Measurements from ENCODE around the gene KIF5A.
"Not testable (repeated sequence)": the region's sequence is repeated elsewhere in the genome, so short reads cannot be mapped to it uniquely, and the experiment has no call there.

KIF5A gene

DNA sequence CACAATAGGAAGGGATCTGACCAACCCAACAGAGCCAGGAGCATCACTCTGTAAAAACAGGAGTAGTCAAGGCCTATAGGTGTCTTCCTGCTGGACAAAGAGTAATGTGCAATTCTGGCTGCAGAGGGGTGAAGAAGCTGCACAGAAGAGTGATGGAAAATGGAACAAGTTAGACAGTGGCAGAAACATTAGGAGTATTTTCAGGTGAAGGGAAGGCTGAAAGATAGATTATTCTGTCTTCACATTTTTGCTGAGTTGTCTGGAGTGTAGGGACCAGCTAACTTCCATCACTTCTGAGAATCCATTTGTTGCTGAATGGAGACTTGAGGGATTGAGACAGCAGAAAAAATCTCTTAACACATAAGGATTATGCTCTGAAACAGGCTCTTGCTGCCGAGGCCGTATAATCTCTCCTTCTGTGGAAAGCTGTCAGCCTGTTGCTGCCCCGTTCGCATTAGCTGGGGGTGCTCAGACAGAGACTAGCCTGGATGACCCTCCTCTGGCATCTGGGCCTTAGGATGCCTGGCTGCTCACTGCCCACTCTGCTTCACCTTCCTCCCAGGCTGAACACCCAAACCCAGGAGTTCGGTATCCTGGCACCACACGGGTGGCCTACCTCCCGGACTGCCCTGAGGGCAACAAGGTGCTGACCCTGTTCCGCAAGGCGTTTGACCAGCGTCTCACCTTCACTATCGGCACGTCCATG is 58.3 kb downstream of the KIF5A start:
- no peak for DNase-seq (ENCODE audit: low spot score)

DNA sequence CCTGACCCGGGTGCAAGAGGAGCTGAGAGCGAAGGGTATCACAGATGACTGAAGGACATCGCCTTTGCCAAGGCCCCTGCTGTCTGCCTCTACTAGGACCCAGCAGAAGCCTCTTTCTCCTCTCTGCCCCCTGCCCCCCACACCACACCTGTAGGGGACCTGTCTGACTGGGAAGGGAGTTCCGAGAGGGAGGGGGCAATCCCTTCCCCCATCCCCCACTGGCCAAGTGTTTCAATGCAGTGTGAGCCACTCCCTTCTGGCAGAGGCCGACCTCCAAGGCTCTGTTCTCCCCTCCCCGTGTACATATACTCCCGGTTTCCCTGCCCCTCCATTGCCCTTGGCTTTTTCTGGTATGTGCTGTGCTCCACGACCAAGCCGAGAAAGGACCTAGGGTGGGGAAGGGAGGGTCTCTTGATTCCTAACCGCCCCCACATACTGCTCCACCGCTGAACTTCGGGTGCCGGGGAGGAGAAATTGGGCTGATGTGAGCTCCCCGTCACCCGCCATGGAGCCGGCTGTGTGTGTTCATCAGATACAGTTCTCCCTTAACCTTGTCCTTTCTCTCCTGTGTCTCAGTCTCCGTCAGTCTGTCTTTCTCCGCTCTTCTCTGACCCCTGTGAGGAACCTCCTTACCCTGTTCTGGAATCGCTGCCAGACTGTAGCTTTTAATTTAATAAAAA is 59.4 kb downstream of the KIF5A start:
- DNase-seq (ENCODE audit: low spot score), result no peak

DNA sequence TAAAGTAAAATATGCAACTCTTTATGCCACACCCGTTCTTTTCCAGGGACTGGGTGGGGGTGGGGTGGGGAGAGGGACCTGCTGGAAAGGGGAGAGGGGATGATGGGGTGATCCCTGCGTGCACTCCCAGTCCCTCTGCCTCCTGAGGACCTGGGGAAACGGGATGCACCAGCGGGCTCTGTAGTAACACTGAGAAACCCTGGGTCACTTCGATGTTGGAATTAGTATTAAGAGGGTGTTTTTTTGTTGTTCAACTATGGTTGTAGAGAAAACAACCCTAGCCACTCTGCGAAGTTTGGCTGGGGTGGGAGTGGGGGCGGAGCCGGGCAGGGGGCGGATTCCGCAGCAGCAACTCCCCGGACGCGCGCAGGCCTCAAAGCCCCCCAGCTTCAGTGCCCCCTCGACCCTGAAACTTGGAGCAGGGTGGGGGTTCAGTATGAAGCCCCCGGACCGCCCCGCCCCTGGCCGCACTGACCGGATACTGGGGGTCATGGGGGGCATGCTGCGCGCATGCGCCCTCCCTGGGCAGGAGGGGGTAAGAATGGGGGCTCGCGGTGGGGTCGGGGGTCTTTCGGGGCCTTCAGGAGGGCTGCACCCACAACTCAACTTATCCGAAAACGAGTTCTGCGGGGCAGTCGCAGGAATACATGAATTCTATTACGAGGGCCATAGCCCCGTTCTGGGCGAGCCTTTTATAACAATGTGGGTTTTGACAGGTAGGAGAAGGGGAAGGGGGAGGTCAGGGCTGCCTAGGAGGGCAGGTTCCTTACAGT is 60.1 kb downstream of the KIF5A start:
- DNase-seq (ENCODE audit: low spot score), result no peak

DNA sequence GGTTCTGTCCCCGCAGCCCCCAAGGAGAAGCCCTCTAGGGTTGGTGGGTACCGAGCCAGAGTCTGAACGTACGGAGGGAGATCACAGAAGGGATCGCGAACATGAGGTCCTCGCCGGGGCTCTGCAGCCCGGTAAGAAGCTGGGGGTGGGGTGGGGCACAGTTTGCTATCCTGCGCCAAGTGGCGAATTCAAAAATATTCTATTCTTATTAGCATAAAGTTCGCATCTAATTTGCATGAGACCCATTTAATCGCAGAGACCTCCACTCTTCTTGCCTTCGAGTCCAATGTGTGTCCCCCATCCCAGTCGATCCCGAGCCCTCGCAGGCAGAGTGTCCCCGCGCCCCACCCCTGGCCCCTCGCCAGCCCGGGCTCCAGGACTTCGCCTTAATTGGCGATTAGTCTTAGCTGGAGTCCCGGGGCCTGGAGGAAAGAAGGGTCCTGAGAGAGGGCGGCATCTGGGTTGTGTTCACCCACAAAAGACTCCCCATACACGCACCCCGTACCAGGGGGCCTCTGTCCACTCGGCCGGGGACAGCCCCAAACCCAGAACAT is 60.8 kb downstream of the KIF5A start:
- DNase-seq (ENCODE audit: low spot score), result no peak

DNA sequence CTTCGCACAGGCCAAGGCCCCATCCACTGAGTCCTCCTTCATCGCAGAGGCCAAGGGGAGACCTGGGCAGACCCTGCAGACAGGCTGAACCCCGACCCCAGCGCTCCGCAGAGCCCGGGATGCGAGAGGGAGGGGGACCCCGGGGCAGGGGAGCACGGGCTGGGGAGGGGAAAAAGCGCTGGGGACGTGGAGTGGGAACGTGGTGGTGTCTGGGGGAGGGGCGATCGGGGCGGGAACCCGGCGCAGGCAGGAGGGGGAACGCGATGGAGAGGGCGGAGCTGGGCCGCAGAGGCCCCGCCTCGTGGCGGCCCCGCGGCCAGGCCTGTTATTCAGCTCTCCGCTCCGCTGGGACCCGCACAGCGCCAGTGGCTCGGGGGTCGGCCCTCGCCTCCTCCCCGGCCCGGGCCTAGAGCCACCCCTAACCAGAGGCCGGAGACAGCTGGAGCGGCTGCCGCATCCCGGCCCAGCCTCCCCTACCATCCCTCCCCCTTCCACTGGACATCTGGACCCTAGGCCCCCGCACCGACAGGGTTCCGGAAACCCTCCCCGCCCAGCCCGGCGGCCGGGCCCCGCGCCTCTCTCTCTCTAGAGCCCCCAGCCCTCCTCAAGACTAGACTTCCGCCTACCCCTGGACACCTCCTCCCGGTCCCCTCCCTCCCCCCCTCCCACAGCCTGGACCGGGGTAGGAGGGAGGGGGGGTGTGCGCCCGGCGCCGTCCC is 61.4 kb downstream of the KIF5A start, which contains the start of gene ARHGEF25:
Gene ARHGEF25, plus strand, starts transcription at position 328 of the 719 bp plus-strand sequence. CDS start 460 bp downstream, outside the sequence.
- no peak for DNase-seq (ENCODE audit: low spot score)

DNA sequence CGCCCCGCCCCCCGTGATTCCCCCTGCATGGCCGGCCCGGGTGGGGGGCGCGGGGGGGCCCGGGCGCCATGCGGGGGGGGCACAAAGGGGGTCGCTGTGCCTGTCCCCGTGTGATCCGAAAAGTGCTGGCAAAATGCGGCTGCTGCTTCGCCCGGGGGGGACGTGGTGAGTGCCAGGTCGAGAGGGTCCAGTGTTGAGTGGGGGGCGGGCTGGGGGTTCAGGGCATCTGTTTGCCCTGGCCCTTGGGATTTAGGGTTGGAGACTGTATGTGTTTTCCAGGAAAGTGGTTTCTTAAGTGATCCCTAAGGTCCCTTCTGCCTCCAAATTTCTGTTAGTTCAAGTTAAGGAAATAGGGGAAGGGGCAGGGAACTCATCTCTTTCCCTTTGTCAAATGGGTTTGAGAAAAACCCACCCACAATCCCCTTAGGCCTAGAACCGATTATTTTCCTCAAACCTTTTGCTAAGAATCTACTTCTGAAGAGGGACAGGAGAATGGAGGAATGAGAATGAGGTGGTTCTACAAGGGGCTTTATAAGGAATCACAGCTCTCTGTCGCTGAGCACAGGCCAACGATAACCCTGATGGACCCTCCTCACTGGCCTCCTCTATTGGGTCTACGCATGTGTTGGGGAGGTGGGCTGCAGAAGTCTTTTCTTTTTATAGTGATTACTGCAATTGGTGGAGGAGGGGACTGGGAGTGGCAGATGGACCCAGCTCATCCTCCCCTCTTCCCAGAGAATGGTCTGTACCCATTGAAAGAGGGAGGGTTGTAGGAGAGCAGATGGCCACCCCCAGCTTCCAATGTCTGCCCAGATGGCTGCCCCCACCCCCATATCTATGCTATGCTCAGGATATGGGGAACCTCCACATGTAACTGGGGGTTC is 62.2 kb downstream of the KIF5A start:
- DNase-seq (ENCODE audit: low spot score), result no peak

DNA sequence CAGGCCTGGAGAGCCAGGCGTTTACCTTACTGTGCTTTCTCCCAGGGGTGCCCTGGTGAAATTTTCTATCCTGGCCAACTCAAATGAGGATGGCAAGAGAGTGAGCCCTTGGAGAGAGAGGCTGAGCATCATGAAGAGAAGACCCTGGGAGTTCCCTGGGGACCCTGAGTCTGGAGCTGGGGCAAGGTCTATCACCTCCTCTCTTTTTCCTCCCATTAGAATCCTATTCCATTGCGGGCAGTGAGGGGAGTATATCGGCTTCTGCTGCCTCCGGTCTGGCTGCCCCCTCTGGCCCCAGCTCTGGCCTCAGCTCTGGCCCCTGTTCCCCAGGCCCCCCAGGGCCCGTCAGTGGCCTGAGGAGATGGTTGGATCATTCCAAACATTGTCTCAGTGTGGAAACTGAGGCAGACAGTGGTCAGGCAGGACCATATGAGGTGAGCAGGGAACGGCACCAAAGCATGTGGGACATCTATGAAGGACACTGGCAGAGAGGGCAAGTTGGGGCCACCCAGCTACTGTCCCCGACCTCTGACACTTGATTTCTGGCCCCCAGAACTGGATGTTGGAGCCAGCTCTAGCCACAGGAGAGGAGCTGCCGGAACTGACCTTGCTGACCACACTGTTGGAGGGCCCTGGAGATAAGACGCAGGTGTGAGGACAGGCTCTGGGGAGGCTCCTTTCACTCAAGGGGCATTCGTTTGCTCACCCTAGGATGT is 63.0 kb downstream of the KIF5A start:
- DNase-seq (ENCODE audit: low spot score), result no peak

DNA sequence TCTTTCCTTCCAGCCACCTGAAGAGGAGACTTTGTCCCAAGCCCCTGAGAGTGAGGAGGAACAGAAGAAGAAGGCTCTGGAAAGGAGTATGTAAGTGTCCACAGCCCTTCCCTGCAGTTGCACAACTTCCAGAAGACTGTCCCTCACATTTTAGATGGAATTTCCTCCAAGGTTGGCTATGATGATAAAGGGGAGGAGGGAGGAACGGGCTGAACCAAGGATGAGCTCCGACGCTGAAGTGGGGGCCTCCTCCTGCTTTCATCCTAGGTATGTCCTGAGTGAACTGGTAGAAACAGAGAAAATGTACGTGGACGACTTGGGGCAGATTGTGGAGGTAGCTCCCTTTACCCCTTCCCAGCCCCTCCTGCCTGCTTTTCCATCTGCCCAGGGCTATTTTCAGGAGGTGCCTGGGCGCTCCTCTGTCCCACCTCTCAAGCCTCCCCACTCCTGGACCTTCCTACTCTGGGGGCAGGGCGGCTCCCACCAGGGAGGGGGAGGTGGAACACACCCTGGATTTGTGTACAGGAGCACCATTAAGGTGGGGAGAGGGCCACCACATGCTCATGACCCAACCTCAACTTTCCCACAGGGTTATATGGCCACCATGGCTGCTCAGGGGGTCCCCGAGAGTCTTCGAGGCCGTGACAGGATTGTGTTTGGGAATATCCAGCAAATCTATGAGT is 63.7 kb downstream of the KIF5A start:
- no peak for DNase-seq (ENCODE audit: low spot score)

DNA sequence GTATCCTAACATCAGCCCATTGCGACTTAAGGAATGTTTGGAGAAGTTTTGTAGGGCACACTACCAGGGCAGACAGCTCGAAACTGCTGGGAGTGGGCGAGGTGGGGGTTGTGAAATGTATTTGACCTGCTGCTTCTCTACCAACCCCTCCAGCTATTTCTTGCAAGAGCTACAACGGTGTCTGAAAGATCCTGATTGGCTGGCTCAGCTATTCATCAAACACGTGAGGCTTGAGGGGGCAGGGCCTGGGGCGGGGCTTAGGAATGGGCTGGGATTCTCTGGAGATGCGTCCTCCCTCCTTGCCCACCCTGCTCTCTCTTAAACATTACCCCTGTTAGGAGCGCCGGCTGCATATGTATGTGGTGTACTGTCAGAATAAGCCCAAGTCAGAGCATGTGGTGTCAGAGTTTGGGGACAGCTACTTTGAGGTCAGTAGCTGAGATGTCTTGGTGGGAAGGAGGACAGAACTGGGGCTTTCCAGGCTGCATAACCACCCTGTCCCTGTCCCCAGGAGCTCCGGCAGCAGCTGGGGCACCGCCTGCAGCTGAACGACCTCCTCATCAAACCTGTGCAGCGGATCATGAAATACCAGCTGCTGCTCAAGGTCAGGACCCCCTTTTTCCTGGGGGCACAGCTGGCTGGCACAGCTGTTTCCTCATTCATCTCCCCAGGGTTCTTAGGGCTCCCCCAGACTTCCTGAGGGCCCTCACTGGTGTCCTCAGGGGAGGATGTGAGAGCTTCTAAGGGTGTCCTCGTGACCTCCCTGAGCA is 64.5 kb downstream of the KIF5A start:
- peak; percentile 85 for DNase-seq (ENCODE audit: low spot score)

DNA sequence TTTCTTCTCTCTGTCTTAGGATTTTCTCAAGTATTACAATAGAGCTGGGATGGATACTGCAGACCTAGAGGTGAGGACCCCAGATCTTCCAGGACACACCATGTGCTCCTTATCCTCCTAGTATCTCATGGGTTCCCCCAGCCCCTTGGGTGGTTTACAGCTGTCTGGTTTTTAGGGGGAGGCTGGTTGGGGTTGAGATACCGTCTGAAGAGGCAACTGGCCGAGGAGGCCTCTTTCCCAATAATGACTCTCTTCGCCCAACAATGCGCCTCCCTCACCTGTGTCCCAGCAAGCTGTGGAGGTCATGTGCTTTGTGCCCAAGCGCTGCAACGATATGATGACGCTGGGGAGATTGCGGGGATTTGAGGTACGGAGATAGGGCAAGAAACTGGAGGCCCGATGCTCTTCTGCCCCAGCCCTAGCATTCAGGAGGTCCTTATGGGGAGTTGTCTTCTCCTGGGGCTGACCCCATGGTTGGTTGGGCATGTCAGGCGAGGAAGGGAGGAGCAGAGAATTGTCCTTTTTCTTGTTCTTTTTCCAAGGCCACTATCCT is 65.2 kb downstream of the KIF5A start:
- no peak for DNase-seq (ENCODE audit: low spot score)

DNA sequence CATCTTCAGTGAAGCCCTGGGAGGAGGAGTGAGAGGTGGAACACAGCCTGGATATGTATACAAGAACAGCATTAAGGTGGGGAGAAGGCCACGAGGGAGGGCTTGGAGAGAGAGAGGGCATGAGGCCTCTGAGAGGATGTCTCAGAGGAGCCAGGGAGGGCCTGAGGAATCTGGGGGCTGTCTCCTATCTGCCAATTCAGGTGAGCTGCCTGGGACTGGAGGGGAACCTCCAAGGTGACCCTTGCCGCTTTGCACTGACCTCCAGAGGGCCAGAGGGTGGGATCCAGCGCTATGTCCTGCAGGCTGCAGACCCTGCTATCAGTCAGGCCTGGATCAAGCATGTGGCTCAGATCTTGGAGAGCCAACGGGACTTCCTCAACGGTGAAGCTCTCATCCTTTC is 65.8 kb downstream of the KIF5A start:
- no peak for DNase-seq (ENCODE audit: low spot score)

DNA sequence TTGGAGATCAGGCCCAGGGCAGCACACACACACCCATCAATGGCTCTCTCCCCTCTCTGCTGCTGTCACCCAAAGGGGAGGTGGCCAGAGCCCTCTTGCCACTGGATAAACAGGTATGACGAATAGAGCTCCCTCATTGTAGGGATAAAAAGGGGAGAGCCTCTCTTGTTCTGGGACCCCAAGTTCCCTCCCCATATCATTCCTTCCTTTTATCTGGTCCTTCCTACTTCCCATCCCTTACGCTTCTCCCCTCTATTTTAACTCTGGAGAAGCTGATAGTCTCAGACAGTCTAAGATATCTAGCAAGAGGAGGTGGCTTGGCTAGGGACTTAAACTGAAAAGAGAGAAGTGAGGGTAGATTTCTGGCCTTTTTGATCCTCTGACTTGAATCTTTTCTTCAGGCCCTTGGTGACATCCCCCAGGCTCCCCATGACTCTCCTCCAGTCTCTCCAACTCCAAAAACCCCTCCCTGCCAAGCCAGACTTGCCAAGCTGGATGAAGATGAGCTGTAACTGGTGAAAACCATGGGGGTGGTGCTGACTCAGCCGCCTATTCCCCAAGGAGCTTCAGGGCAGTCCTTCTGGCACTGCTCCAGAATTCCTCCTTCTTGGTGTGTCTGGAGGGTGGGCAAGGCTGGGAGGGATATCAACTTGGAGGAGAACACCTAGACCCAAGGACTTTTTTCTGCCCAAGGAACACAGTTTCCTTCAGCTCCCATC is 66.7 kb downstream of the KIF5A start:
- DNase-seq (ENCODE audit: low spot score), result no peak

DNA sequence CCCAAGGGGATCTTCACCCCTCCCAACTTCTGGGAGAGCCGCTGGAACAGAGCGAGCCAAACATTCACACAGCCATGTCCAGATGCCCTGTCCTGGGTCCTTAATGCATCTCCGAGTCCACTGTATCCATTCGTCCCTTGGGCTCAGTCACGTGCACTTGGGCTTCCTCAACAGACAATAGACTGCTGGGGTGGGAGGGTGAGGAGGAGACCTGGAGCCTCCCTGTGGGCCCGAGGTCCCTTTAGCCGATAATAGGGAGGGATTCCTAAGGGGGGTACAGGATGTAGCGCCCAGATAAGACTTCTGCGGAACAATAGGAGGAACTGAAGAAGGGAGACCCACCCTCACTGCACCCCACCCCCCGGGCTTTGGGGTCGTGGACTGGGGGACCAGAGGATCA is 68.1 kb downstream of the KIF5A start:
- DNase-seq (ENCODE audit: low spot score), result no peak

DNA sequence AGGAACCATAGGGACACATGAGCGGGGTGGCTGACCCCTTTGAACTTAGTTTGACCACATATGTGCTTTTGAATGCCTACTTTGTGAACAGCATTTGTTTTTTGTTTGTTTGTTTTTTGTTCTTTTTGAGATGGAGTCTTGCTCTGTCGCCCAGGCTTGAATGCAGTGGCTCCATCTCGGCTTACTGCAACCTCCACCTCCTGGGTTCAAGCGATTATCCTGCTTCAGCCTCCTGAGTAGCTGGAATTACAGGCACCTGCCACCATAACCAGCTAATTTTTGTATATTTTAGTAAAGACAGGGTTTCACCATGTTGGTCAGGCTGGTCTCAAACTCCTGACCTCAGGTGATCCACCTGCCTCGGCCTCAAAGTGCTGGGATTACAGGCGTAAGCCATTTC is 68.6 kb downstream of the KIF5A start:
- not testable (repeated sequence) for DNase-seq (ENCODE audit: low spot score)

DNA sequence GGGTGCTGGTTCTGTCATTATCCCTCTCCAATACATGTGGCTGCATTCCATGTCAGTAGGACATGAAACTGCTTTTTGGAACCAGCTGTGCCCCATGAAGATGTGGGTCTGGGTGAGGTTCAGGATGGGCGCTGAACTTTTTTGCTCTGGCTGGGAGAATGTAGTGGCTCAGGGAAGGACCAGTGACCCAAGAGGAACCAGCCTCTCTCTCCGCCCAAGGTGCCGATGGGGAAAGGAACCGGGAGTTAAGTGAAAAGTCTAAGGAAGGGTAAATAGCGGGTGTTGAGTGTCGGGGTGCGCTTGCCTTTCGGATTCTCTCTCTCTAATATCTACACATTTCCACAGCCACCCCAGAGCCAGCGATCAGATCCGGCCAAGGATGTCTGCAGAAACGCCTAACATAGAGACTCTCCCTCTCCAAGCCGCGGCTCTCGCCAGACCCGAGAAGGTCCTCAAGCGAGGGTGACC is 69.2 kb downstream of the KIF5A start:
- no peak for DNase-seq (ENCODE audit: low spot score)

DNA sequence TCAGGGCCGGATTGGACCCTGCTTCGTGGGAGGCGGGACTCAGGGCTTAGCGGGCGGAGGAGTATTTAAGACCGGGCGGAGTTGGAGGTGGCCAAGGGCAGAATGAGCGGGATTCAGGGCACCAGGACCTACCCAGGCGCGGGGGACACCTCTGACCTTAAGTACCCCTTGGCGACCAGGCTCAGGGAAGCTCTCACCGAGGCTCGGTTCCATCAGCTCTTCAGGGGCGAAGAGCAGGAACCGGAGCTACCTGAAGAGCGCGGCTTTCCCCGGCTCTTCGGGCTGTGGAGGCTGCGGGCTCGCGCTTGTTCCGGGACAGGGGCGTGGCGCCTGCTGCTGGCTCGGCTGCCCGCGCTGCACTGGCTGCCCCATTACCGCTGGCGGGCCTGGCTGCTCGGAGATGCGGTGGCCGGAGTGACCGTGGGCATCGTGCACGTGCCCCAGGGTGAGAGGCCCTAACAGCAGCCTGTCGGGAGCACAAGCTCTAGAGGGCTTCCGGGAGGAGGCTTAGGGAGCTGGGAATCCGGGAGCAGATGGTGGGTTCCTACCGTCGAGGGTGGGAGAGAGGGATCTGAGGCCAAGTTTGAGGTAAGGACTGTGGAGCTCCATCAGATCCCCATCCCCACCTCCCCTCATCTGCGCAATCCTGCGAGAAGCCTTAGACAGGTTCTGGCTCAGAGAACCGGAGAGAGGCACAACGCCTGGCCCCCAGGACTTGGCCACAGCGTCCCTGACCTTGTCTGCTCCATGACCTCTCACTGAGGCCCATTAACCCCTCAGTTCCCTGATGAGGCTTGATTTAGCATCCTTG is 69.8 kb downstream of the KIF5A start:
- DNase-seq (ENCODE audit: low spot score), result no peak
